ENCODE measurements around the gene RHBDL2.
"Not testable (repeated sequence)": the region's sequence is repeated elsewhere in the genome, so short reads cannot be mapped to it uniquely, and the experiment has no call there.

RHBDL2 gene

DNA sequence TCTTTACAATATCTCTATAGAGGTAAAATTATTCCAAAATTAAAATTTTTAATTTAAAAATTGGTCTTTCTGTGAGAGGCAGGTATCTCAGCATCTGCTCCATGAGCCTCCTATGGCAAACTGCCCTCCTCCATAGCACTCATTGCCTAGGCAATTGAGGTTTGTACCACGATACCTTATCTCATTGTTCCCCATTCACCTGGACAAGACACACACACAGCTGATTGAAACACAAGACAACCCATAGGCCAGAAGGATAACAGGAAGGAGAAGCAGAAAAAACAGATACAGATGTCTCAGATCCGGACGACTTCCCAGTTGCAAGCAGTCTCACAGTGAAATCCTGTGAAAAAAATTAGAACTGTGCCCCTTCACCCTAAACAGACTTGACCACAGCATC, 24.3 kb downstream of the RHBDL2 start:
- Mint-ChIP-seq H3K4me1 (ENCODE audit: low read depth) (no peaks in the 10 kb centered on the region), H3K4me3 (no peak overlapping the region), H3K36me3 (peaks cover 2% of the 10 kb centered on the region), H3K27me3 (no peaks in the 10 kb centered on the region), H3K27ac (no peak overlapping the region), H3K9me3 (ENCODE audit: low read depth) (no peaks in the 10 kb centered on the region)

GRCh38 chr1:38915352-38915948, 26.2 kb downstream of the RHBDL2 start:
- Mint-ChIP-seq H3K4me1 (ENCODE audit: low read depth) (no peaks in the 10 kb centered on the region), H3K27me3 (no peaks in the 10 kb centered on the region), H3K9me3 (ENCODE audit: low read depth) (no peaks in the 10 kb centered on the region), H3K36me3 (peaks cover 2% of the 10 kb centered on the region), H3K27ac (no peak overlapping the region), H3K4me3 (no peak overlapping the region)

DNA sequence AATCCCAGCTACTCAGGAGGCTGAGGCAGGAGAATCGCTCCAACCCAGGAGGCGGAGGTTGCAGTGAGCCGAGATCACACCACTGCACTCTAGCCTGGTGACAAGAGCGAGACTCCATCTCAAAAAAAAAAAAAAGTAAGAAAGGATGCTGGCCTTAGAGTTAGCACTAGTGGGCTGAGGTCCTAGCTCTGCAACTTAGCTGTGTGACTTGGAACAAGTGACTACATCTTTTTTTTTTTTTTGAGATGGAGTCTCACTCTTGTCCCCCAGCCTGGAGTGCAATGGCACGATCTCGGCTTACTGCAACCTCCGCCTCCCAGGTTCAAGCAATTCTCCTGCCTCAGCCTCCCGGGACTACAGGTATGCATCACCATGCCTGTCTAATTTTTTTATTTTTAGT, 26.7 kb downstream of the RHBDL2 start:
- H3K36me3 Mint-ChIP-seq; H3K4me1 Mint-ChIP-seq (ENCODE audit: low read depth); H3K4me3 Mint-ChIP-seq; H3K9me3 Mint-ChIP-seq (ENCODE audit: low read depth); H3K27ac Mint-ChIP-seq; H3K27me3 Mint-ChIP-seq: not testable (repeated sequence)

DNA sequence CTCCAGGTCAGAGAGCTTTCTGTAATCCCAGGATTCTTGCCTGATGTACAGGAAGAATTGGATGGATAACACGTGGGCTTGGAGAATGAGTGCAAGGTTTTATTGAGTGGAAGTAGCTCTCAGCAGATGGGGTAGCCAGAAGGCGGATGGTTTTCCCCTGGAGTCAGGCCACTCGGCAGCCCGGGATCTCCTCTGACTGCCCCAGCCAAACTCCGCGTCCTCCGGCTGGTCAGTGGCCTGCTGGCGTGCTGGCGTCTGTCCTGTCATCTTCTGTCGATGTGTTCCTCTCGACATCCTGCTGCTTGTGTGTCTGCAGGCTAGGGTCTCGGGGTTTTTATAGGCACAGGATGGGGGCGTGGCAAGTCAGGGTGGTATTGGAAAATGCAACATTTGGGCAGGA, 32.8 kb downstream of the RHBDL2 start:
- Mint-ChIP-seq H3K36me3 (no peaks in the 10 kb centered on the region), H3K4me3 (no peak overlapping the region), H3K27ac (no peak overlapping the region), H3K9me3 (ENCODE audit: low read depth) (no peaks in the 10 kb centered on the region), H3K4me1 (ENCODE audit: low read depth) (no peaks in the 10 kb centered on the region), H3K27me3 (no peaks in the 10 kb centered on the region)

DNA sequence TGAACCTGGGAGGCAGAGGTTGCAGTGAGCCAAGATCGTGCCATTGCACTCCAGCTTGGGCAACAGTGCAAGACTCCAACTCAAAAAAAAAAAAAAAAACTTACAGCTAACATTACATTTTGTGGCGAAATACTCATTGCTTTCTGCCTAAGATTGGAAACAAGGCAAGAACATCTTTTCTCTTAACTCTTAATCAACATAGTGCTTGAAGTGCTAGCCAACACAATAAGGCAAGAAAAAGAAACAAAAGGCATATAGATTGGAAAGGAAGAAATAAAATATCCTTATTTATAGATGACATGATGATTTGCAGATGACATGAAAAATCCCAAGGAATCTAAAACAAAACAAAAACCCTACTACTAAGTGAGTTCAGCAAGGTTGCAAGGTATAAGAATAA, 35.6 kb downstream of the RHBDL2 start:
- no peaks in the 10 kb centered on the region for H3K4me1 Mint-ChIP-seq (ENCODE audit: low read depth)
- no peaks in the 10 kb centered on the region for H3K36me3 Mint-ChIP-seq
- H3K9me3 Mint-ChIP-seq (ENCODE audit: low read depth) = no peaks in the 10 kb centered on the region
- H3K27ac Mint-ChIP-seq = no peak overlapping the region
- H3K4me3 Mint-ChIP-seq = no peak overlapping the region
- H3K27me3 Mint-ChIP-seq = no peaks in the 10 kb centered on the region

GRCh38 chr1:38899560-38899959, 42.1 kb downstream of the RHBDL2 start:
- no peak overlapping the region for H3K4me3 Mint-ChIP-seq
- H3K27ac Mint-ChIP-seq = no peak overlapping the region
- no peaks in the 10 kb centered on the region for H3K9me3 Mint-ChIP-seq (ENCODE audit: low read depth)
- no peaks in the 10 kb centered on the region for H3K36me3 Mint-ChIP-seq
- no peaks in the 10 kb centered on the region for H3K4me1 Mint-ChIP-seq (ENCODE audit: low read depth)
- no peaks in the 10 kb centered on the region for H3K27me3 Mint-ChIP-seq

DNA sequence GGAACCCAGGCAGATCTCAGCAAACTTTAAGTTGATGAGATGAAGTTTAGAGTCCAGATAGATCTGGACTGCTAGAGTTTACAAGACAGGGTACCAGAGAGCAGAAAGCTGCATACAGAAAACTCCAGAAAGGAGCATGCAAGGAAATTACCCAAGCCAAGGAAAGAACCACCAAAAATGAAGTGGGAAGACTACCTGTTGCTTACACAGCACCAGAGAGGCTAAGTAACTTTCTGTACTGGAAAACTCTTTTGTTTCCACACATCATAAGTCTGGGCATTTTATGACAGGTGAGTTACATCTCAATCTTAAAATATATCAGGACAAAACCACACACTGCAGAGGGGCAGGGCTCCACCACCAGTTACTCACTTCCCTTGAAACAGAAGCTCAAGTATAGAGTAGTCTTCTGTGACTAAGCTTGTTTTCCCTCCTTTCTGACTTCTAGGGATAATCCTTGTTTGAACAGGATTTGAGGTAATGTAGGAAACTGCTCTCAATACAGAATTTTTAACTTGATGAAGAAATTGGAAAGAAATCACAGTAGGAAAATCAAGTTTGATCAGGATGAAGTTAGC, 42.9 kb downstream of the RHBDL2 start:
- no peaks in the 10 kb centered on the region for H3K36me3 Mint-ChIP-seq
- H3K4me1 Mint-ChIP-seq (ENCODE audit: low read depth) = no peaks in the 10 kb centered on the region
- no peak overlapping the region for H3K27ac Mint-ChIP-seq
- H3K9me3 Mint-ChIP-seq (ENCODE audit: low read depth) = no peaks in the 10 kb centered on the region
- no peak overlapping the region for H3K4me3 Mint-ChIP-seq
- H3K27me3 Mint-ChIP-seq = no peaks in the 10 kb centered on the region

GRCh38 chr1:38896169-38896568, 45.5 kb downstream of the RHBDL2 start:
- Mint-ChIP-seq H3K4me3 (no peak overlapping the region), H3K4me1 (ENCODE audit: low read depth) (no peaks in the 10 kb centered on the region), H3K27ac (no peak overlapping the region), H3K9me3 (ENCODE audit: low read depth) (no peaks in the 10 kb centered on the region), H3K27me3 (no peaks in the 10 kb centered on the region), H3K36me3 (no peaks in the 10 kb centered on the region)

GRCh38 chr1:38892976-38893375, 48.7 kb downstream of the RHBDL2 start:
- Mint-ChIP-seq H3K36me3 (peaks cover 2% of the 10 kb centered on the region), H3K4me1 (ENCODE audit: low read depth) (no peaks in the 10 kb centered on the region), H3K4me3 (no peak overlapping the region), H3K9me3 (ENCODE audit: low read depth) (no peaks in the 10 kb centered on the region), H3K27me3 (no peaks in the 10 kb centered on the region), H3K27ac (no peak overlapping the region)

DNA sequence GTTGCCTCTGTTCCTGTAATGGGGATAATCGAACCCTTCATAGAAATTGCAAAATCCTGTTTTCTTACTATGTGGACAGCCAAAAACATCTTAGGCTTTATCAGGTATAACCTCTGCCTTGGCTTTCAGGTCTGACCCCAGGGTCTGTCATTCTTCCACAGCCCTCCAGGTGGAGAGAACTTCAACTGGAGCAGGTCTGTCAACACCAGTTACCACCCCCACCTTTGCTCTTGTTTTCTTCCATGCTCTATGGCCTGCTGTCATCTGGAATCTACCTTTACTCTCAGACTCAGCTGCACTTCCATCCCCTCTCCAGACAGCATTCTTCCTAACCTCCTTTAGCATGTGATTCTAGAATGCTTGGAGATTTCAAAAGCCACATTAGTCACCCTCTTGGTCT, 49.9 kb downstream of the RHBDL2 start:
- no peaks in the 10 kb centered on the region for H3K9me3 Mint-ChIP-seq (ENCODE audit: low read depth)
- peaks cover 2% of the 10 kb centered on the region for H3K36me3 Mint-ChIP-seq
- no peak overlapping the region for H3K4me3 Mint-ChIP-seq
- H3K4me1 Mint-ChIP-seq (ENCODE audit: low read depth) = no peaks in the 10 kb centered on the region
- H3K27me3 Mint-ChIP-seq = no peaks in the 10 kb centered on the region
- H3K27ac Mint-ChIP-seq = no peak overlapping the region

DNA sequence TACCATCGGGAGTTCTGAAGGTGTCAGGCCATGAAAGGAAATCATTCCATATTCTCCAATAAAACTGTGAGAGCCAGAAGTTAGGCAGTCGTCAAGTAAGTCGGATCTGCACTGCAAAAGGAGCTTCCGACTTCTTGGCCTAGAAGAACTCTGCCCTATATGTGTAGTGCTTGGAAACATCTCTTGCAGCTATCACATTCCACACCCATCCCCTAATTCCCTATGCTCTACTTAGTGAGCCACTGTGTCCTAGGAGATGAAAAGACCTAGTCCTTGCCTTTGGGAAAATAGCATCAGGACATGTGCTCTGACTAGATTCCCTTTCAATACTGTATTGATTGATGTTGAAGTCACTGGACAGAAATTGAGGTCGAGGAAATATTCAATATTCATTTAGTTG, 52.0 kb downstream of the RHBDL2 start:
- Mint-ChIP-seq H3K9me3 (ENCODE audit: low read depth) (no peaks in the 10 kb centered on the region), H3K36me3 (peaks cover 2% of the 10 kb centered on the region), H3K4me3 (no peak overlapping the region), H3K27ac (no peak overlapping the region), H3K27me3 (no peaks in the 10 kb centered on the region), H3K4me1 (ENCODE audit: low read depth) (no peaks in the 10 kb centered on the region)

DNA sequence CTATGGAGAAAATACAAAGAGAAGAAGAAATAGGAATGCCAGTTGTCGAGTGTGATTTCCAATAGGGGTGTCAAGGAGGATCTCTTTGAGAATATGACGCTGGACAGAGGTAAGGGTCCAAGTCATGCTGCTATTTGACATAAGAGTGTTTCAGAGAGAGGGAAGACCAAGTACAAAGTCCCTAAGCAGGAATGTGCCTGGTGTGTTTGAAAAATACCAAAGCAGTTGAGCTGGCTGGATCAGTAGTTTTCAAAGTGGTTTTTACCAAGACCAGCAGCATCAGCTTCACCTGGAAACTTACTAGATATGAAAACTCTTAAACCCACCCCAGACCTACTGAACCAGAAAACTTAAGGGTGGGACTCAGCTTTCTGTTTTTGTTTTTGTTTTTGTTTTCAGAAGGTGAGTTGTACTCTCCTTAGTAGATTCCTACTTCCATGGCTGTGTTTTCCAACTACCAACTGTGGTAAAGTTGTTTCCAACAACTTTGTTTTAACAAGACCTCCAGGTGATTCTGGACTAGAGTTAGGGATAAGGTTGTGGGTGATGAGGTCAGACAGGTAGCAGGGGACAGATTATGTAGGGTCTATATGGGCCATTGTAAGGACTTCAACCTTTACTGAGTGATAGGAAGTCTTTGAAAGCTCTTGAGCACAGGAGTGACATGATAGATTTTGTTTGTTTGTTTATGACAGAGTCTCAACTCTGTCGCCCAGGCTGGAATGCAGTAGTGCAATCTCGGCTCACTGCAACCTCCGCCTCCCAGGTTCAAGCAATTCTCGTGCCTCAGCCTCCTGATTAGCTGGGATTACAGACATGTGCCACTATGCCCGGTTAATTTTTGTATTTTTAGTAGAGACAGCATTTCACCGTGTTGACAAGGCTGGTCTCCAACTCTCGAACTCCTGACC, 53.0 kb downstream of the RHBDL2 start:
- Mint-ChIP-seq H3K27ac (no peak overlapping the region), H3K36me3 (peaks cover 2% of the 10 kb centered on the region), H3K4me3 (no peak overlapping the region), H3K4me1 (ENCODE audit: low read depth) (no peaks in the 10 kb centered on the region), H3K9me3 (ENCODE audit: low read depth) (no peaks in the 10 kb centered on the region), H3K27me3 (no peaks in the 10 kb centered on the region)

DNA sequence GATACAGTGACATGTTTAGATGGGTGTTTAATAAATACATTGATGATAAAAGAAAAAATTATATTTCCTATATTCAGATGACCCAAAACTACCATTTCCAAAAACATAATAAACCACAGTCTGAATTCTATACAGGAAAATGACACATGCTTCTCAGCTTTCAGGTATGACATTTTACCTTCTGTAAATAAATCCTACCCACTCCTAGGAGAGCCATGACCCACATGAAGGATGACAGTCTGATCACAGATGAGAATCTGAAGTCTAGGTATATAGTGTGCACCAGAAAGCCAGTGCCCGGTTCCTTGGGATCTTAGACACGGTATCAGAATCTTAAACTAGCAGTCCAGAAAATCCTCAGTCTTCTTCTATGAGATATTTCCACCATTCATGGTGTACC, 56.5 kb downstream of the RHBDL2 start:
- H3K4me1 Mint-ChIP-seq (ENCODE audit: low read depth) = no peaks in the 10 kb centered on the region
- H3K36me3 Mint-ChIP-seq = peaks cover 2% of the 10 kb centered on the region
- no peak overlapping the region for H3K4me3 Mint-ChIP-seq
- no peaks in the 10 kb centered on the region for H3K9me3 Mint-ChIP-seq (ENCODE audit: low read depth)
- no peak overlapping the region for H3K27ac Mint-ChIP-seq
- H3K27me3 Mint-ChIP-seq = no peaks in the 10 kb centered on the region

DNA sequence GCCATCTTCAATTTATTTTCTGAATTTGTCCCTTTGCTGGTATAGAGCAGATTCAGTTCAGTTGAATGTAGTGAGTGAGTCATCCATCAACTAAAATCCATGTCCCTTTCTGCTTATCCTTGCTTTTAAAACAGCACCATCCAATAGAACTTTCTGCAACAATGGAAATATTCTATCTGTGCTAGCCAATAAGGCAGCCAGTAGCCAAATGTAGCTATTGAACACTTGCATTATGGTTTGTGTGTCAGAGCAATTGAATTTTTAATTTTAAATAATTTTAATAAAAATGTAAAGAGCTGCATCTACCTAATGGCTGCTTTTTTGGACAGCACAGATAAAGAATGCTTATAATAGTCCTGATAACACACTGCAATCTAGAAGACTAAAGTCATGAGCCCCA, 60.1 kb downstream of the RHBDL2 start, which contains the start of gene GJA9:
Gene GJA9, minus strand, starts transcription at position 101 of the 400 bp plus-strand sequence. CDS start 5,489 bp downstream, outside the sequence.
- Mint-ChIP-seq H3K27ac (no peak within 1 kb of the TSS), H3K27me3 (no peaks in the 10 kb centered on the region), H3K4me1 (ENCODE audit: low read depth) (no peaks in the 10 kb centered on the region), H3K4me3 (no peak within 1 kb of the TSS), H3K9me3 (ENCODE audit: low read depth) (no peaks in the 10 kb centered on the region), H3K36me3 (no peaks in the 10 kb centered on the region)

DNA sequence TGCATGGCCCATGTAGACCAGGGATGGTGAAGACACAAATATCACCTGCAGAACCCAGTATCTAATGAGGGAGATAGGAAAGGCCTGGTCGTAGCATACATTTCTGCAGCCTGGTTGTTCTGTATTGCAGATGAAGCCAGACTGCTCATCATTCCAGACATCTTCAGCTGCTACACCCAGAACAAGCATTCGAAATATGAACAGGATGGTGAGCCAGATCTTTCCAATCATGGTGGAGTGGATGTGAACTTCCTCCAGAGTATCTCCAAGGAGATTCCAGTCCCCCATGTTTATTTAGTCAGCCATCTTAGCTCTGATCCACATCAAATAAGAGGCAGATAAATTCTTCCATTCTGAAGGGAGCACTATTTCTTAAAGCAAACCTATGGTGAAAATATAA, 65.8 kb downstream of the RHBDL2 start:
- no peak overlapping the region for H3K27ac Mint-ChIP-seq
- H3K9me3 Mint-ChIP-seq (ENCODE audit: low read depth) = no peaks in the 10 kb centered on the region
- H3K36me3 Mint-ChIP-seq = no peaks in the 10 kb centered on the region
- no peak overlapping the region for H3K4me3 Mint-ChIP-seq
- no peaks in the 10 kb centered on the region for H3K27me3 Mint-ChIP-seq
- peaks cover 26% of the 10 kb centered on the region for H3K4me1 Mint-ChIP-seq (ENCODE audit: low read depth)

Data from activated naive CD8-positive, alpha-beta T cell (primary cell).